Adrenal gland (tissue), 5 donors: Measurements from ENCODE around the gene MAT2B.

Experiments
- CTCF ChIP-seq, 6 experiments: fragments of 450-650 bp in 4 of 6; fragments of 200-600 bp in 2 of 6; sonication (generic) in 1 of 6; IDR thresholded peaks; 1 replicate in 5 of 6; 2 replicates in 1 of 6; pipeline versions ENCODE4 v1.5.1 to v1.8.0; 2016 to 2021; ENCODE audit warnings: antibody characterized with exemption in 6 of 6, mild to moderate bottlenecking in 2 of 6, moderate library complexity in 1 of 6
- POLR2A ChIP-seq, 2 donors: fragments of 450-650 bp; IDR thresholded peaks; one replicate each; pipeline ENCODE4 v1.6.1; 2017; ENCODE audit warnings: antibody characterized with exemption in 2 of 2, mild to moderate bottlenecking in 2 of 2, moderate library complexity in 1 of 2
- donor health status: DM: no; HTN: no; CAD: no.

GRCh38 chr5:163467682-163468081 lies 37.7 kb upstream of the MAT2B start:
- TF ChIP-seq CTCF (IDR thresholded peaks at IDR 0.05) (no peak), POLR2A (IDR thresholded peaks at IDR 0.05) (no peak)
